GM12878 (cell line): Measurements from ENCODE around the gene GALR3. TPM values are rescaled to one million over a fixed set of nuclear protein-coding genes. Genes with fewer than 3 reads are reported as not detected.

Source experiments
- ATAC-seq: fragments of 200-7000 bp; cut with Tn5 transposase; 3 replicates; pipeline ENCODE4 v1.9.1; 2020; ENCODE audit warnings: mild to moderate bottlenecking, moderate library complexity
- BruUV-seq: library from RNA; stranded (reverse); fragments of 400-500 nt; replicated peaks from 2 replicates; lab custom pipeline; 2021; lab: Mats Ljungman, UMichigan
- CTCF ChIA-PET: fragments of 300-600 bp; sonication (Branson Sonifier 250); formaldehyde crosslinking; extraction: SDS; loops from one replicate; lab custom pipeline; 2021; ENCODE audit warnings: inconsistent platforms; lab: Yijun Ruan, JAX
- POLR2A ChIA-PET: fragments of 350-600 bp; formaldehyde crosslinking; extraction: SDS; loops from one replicate; lab custom pipeline; 2021; ENCODE audit warnings: inconsistent platforms; lab: Charles Lee
- RAD21 ChIA-PET: fragments of 300-600 bp; sonication (Branson Sonifier 250); formaldehyde crosslinking; loops from one replicate; lab custom pipeline; 2023; ENCODE audit warnings: antibody characterized with exemption; ENCODE audit not compliant: unreplicated experiment; lab: Charles Lee
- SMC1A ChIA-PET: fragments of 300-600 bp; sonication (Branson Sonifier 250); formaldehyde crosslinking; loops from one replicate; lab custom pipeline; 2023; ENCODE audit not compliant: unreplicated experiment, uncharacterized antibody; lab: Charles Lee
- DNase-seq: peaks from one replicate; pipeline ENCODE4 v3.0.0-alpha.2; 2011; ENCODE audit warnings: low read depth, low spot score
- FAIRE-seq: peaks from 3 replicates; lab custom pipeline; 2011; peaks lifted over from hg19 to GRCh38; lab: Jason Lieb, UNC
- H2AFZ ChIP-seq: 2 replicates; pipeline ENCODE4 v1.6.0; 2011; ENCODE audit warnings: low read depth, low read length, control low read depth; ENCODE audit not compliant: control insufficient read depth
- H3K27ac ChIP-seq: 2 replicates; pipeline ENCODE4 v1.5.1; 2011; ENCODE audit warnings: control low read depth; ENCODE audit not compliant: control insufficient read depth, insufficient read depth
- H3K27me3 ChIP-seq, 2 experiments: replicated peaks in 1 of 2; 2 replicates each; pipeline versions ENCODE4 v1.6.0 to v1.6.1; 2011; ENCODE audit warnings: low read length in 1 of 2; ENCODE audit not compliant: control insufficient read depth in 2 of 2, insufficient read depth in 2 of 2
- H3K36me3 ChIP-seq, 2 experiments: 2 replicates each; pipeline ENCODE4 v1.5.1; 2011; ENCODE audit warnings: low read length in 1 of 2; ENCODE audit not compliant: control insufficient read depth in 2 of 2, insufficient read depth in 2 of 2
- H3K4me1 ChIP-seq: 2 replicates; pipeline ENCODE4 v1.6.1; 2011; ENCODE audit warnings: mild to moderate bottlenecking, low read length, moderate library complexity, mixed read lengths; ENCODE audit not compliant: control insufficient read depth, insufficient read depth
- H3K4me2 ChIP-seq: 2 replicates; pipeline ENCODE4 v1.6.0; 2011; ENCODE audit warnings: control low read depth; ENCODE audit not compliant: control insufficient read depth, insufficient read depth
- H3K4me3 ChIP-seq: fragments of 200-600 bp; sonication (generic); 2 replicates; pipeline ENCODE4 v1.5.1; 2016
- H3K79me2 ChIP-seq: 2 replicates; pipeline ENCODE4 v1.6.0; 2011; ENCODE audit warnings: low read length; ENCODE audit not compliant: control insufficient read depth, insufficient read depth
- H3K9ac ChIP-seq: 2 replicates; pipeline ENCODE4 v1.8.0; 2011; ENCODE audit warnings: low read length, control low read depth, mixed read lengths; ENCODE audit not compliant: control insufficient read depth, insufficient read depth
- H3K9me3 ChIP-seq: replicated peaks from 3 replicates; pipeline ENCODE4 v1.5.1; 2011; ENCODE audit warnings: mild to moderate bottlenecking, low read length; ENCODE audit not compliant: control insufficient read depth, insufficient read depth
- H4K20me1 ChIP-seq: 2 replicates; pipeline ENCODE4 v1.6.0; 2011; ENCODE audit not compliant: control insufficient read depth, insufficient read depth
- ESRRA ChIP-seq: IDR thresholded peaks from 2 replicates; pipeline ENCODE4 v1.6.1; 2012; ENCODE audit warnings: mild to moderate bottlenecking, low read length, improper control_type of control experiment
- REST ChIP-seq: IDR thresholded peaks from 2 replicates; pipeline ENCODE4 v1.6.1; 2012; ENCODE audit warnings: mild to moderate bottlenecking, low read depth, low read length
- SMAD5 ChIP-seq: IDR thresholded peaks from 2 replicates; pipeline ENCODE4 v1.6.1; 2016; ENCODE audit warnings: antibody characterized with exemption, low read depth
- ZBTB11 ChIP-seq: fragments of 450-650 bp; formaldehyde crosslinking; IDR thresholded peaks from 2 replicates; pipeline ENCODE4 v1.5.0; 2022; ENCODE audit warnings: mild to moderate bottlenecking, missing genetic modification characterization
- WGBS: methylation state at CpG from one replicate; pipeline ENCODE4 v1.1.6; 2016; ENCODE audit warnings: low lambda C conversion rate; ENCODE audit not compliant: insufficient replicate concordance, insufficient coverage; ENCODE audit errors: missing lambda C conversion rate; 5-methylcytosine and 5-hydroxymethylcytosine counted together
- in situ Hi-C: fragments of 300-500 bp; cut with MboI; formaldehyde crosslinking; loops from 9 replicates; pipeline ENCODE4 v1.14.3; 2018; ENCODE audit warnings: mixed read lengths
- intact Hi-C: fragments of 100-400 bp; cut with micrococcal nuclease; formaldehyde crosslinking; loops from one replicate; pipeline ENCODE4 v1.14.2; 2022; ENCODE audit not compliant: unreplicated experiment
- polyA plus RNA-seq, 11 experiments: library from polyadenylated mRNA; depleted of rRNA in 4 of 11; unstranded in 6 of 11; stranded (reverse) in 5 of 11; fragments of >200 nt; fragmentation: Nextera tagmentation in 4 of 11; fragmentation: Illumina TruSeq in 1 of 11; extraction: Ambion mirVana in 4 of 11; extraction: Trizol in 1 of 11; gene quantifications; 1 replicate in 1 of 11; 2 replicates in 10 of 11; pipeline versions ENCODE4 v1.2.1 to v1.2.3, GENCODE V29; 2011 to 2016; ENCODE audit warnings: inconsistent platforms in 2 of 11, missing spikeins in 2 of 11, low read depth in 1 of 11
- total RNA-seq, 4 experiments: library from RNA; depleted of rRNA in 3 of 4; stranded (reverse); fragments of >200 nt in 3 of 4; fragmentation: Illumina TruSeq in 1 of 4; extraction: Trizol in 1 of 4; gene quantifications; 2 replicates each; pipeline versions ENCODE4 v1.2.1 to v1.2.3, GENCODE V29; 2013 to 2021

GALR3 gene
- total and polyA plus RNA-seq, 10 of the 15 experiments (the other 5 are each of a cell fraction or from before 2014, with no cell fraction given) = not detected

- no peaks in the 10 kb centered on the region for H3K27me3 ChIP-seq
- H4K20me1 ChIP-seq = no peaks in the 10 kb centered on the region
- H3K36me3 ChIP-seq = no peaks in the 10 kb centered on the region
- no peak for TF ChIP-seq SMAD5
- TF ChIP-seq ZBTB11 (CRISPR knock-in tag) = no peak
- no peak for TF ChIP-seq REST
- TF ChIP-seq ESRRA = no peak
- no peak overlapping the region for H3K4me3 ChIP-seq
- no peak for ATAC-seq
- no peak overlapping the region for H3K4me2 ChIP-seq
- no peak overlapping the region for H3K27ac ChIP-seq
- H3K4me1 ChIP-seq = no peaks in the 10 kb centered on the region
- RAD21 ChIA-PET = interaction anchor here (0.7 to 1.9 kb wide), 2 partner anchors 133 to 236 kb away, joined by 4 read pairs; partner anchors contain the start of gene PDXP
- 77% methylated on average over 6 of the region's 6 CpGs for WGBS
- no peaks in the 10 kb centered on the region for H3K9me3 ChIP-seq
- CTCF ChIA-PET = no interaction called here
- no peak overlapping the region for H3K9ac ChIP-seq
- no peaks in the 10 kb centered on the region for H3K79me2 ChIP-seq
- H2AFZ ChIP-seq = no peak overlapping the region
- no peak for FAIRE-seq
- BruUV-seq = no TSS peak
- SMC1A ChIA-PET = no interaction called here
- intact Hi-C loops = no loop called here
- DNase-seq = no peak
- in situ Hi-C loops = no loop called here
- POLR2A ChIA-PET = interaction anchor here (0.7 kb wide), 2 partner anchors 95 to 276 kb away, joined by 5 to 6 read pairs; no protein-coding TSS in a partner anchor
These were observed 30.7 kb upstream of the GALR3 start for GRCh38 chr22:37792494-37792893.
